Nephron (organoid): ENCODE measurements around the gene ATP5IF1.

Experiments
- H3K27ac Mint-ChIP-seq, 3 experiments: 2 replicates each; pipeline ENCODE4 v1.8.0; 2020; ENCODE audit warnings: mixed read lengths in 3 of 3, mild to moderate bottlenecking in 2 of 3, moderate library complexity in 1 of 3
- H3K27me3 Mint-ChIP-seq: 2 replicates; pipeline ENCODE4 v1.8.0; 2021; ENCODE audit warnings: low read depth, mild to moderate bottlenecking, moderate library complexity, mixed read lengths
- H3K36me3 Mint-ChIP-seq: 2 replicates; pipeline ENCODE4 v1.8.0; 2020; ENCODE audit warnings: low read depth, mixed read lengths
- H3K4me1 Mint-ChIP-seq: 2 replicates; pipeline ENCODE4 v1.8.0; 2020; ENCODE audit warnings: mixed read lengths
- H3K4me3 Mint-ChIP-seq, 3 experiments: 2 replicates each; pipeline ENCODE4 v1.8.0; 2020; ENCODE audit warnings: mild to moderate bottlenecking in 3 of 3, mixed read lengths in 3 of 3, moderate library complexity in 2 of 3
- H3K9me3 Mint-ChIP-seq: 2 replicates; pipeline ENCODE4 v1.8.0; 2020; ENCODE audit warnings: mixed read lengths
- TF ChIP-seq, protein P1 (sequence below), 3 experiments: fragments of 200-600 bp; sonication (generic); IDR thresholded peaks; one replicate each; pipeline ENCODE4 v1.5.0; 2021; ENCODE audit warnings: antibody characterized with exemption in 3 of 3; ENCODE audit not compliant: unreplicated experiment in 3 of 3

Gene ATP5IF1

DNA sequence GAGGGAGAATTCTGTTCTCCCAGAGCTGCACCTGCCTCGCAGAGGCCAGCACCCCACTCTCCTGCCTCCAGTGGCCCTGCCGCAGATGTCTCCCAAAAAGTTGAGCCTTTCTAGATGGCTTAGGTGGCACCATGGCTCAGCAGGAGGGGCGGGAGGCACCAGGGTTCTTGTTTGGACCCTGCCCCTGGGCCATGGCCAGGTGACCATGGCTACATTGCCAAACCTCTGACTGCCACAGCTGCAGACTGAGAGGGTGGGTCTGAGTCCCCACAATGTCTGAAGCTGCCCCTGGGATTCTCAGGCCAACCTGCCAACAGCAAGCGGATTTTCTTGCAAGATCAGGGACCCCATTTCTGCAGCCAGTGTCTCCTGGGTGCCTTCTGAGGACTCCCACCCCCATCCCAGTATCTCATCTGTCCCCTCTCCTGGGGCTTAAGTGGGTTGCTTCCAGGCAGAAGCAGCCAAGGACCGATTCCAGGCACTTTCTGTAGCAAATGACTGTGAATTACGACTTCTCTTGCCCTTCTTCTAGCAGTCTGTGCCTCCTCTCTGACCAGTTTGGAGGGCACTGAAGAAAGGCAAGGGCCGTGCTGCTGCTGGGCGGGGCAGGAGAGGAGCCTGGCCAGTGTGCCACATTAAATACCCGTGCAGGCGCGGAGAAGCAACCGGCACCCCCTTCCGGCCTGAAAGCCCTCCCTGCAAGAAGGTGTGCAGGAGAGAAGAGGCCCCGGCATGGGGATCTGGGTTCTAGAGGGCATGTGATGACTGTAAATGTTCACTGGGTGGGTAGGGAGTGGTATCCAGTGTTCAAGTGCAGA is 45.9 kb downstream of the ATP5IF1 start:
- H3K9me3 Mint-ChIP-seq = no peaks in the 10 kb centered on the region
- no peak overlapping the region for H3K27ac Mint-ChIP-seq
- no peak overlapping the region for H3K4me3 Mint-ChIP-seq
- no peaks in the 10 kb centered on the region for H3K4me1 Mint-ChIP-seq
- H3K27me3 Mint-ChIP-seq = no peaks in the 10 kb centered on the region
- H3K36me3 Mint-ChIP-seq = peaks cover 45% of the 10 kb centered on the region
- TF ChIP-seq, protein P1, sequence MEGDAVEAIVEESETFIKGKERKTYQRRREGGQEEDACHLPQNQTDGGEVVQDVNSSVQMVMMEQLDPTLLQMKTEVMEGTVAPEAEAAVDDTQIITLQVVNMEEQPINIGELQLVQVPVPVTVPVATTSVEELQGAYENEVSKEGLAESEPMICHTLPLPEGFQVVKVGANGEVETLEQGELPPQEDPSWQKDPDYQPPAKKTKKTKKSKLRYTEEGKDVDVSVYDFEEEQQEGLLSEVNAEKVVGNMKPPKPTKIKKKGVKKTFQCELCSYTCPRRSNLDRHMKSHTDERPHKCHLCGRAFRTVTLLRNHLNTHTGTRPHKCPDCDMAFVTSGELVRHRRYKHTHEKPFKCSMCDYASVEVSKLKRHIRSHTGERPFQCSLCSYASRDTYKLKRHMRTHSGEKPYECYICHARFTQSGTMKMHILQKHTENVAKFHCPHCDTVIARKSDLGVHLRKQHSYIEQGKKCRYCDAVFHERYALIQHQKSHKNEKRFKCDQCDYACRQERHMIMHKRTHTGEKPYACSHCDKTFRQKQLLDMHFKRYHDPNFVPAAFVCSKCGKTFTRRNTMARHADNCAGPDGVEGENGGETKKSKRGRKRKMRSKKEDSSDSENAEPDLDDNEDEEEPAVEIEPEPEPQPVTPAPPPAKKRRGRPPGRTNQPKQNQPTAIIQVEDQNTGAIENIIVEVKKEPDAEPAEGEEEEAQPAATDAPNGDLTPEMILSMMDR (IDR thresholded peaks at IDR 0.05; ENCODE audit: unreplicated experiment in 3 of 3) = no peak

DNA sequence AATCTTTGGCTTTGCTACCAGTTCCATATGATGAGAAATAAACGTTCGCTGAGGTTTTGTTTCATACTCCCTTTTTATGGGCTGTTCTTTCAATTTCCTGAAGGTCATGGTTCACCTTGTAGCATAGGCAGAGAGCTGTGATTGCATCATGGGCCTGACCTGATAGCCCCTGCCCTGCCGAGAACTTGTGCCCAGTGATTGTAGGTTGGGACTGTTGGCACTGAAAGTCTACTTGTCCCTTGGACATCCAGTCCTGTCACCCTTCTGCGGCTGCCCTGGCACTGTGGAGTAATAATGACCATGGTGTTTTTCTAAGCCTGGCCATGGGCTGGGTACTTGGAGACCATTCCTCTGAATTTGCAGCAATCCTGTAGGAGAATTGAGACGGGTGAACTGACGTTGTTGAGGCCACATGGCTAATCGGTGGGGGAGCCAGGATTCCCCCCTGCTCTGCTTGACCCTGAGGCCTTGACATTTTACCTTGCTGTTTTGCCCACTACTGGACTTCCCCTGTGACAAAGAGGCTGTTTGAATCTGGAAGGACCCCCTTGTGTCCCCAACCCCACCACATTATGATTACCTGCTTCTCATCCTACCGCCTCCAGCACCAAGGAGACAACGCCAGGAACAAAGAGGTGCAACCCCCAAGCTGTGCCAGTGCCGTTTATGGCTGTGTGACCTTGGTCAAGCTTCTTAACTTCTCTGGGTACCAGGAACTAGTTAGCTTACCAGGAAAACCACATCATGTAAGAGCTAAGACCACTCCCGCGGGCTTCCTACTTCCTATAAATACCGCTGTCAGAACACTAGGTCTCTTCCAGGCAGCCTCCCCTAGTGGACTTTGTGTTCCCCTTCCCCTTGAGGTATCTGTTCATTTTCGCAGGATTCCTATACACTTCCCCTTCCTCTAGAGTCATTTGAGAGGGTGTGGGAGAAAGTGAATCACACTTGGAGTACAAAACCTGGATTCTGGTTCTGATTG is 46.8 kb downstream of the ATP5IF1 start:
- Mint-ChIP-seq H3K4me3 (no peak overlapping the region), H3K27me3 (no peaks in the 10 kb centered on the region), H3K27ac (no peak overlapping the region), H3K4me1 (no peaks in the 10 kb centered on the region), H3K9me3 (no peaks in the 10 kb centered on the region), H3K36me3 (peaks cover 39% of the 10 kb centered on the region)
- TF ChIP-seq, protein P1 (IDR thresholded peaks at IDR 0.05; ENCODE audit: unreplicated experiment in 3 of 3) = no peak

DNA sequence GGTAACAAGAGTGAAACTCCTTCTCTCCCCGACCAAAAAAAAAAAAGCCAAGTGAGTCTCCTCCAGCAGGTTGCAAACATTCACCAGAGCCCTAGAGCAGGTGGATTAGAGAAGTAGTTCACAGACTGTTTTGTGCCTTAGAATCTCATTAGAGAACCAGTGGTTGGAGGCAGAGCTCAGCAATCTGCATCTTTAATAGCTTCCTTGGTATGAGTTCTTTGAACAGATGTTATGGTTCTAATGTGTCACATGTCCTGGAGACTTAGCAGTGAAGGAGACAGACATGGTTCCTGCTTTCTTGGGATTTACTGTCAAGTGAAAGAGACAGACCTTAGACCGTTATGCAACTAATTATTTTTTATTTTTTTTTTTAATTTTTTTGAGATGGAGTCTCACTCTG is 50.2 kb downstream of the ATP5IF1 start:
- Mint-ChIP-seq H3K4me1 (no peaks in the 10 kb centered on the region), H3K4me3 (no peak overlapping the region), H3K27me3 (no peaks in the 10 kb centered on the region), H3K36me3 (peaks cover 13% of the 10 kb centered on the region), H3K27ac (peak overlapping the region; percentile 50 to 75 (median 53)), H3K9me3 (no peaks in the 10 kb centered on the region)
- TF ChIP-seq, protein P1 (IDR thresholded peaks at IDR 0.05; ENCODE audit: unreplicated experiment in 3 of 3) = no peak
